Measurements from ENCODE around the gene TRPV6. TPM values are rescaled to one million over a fixed set of nuclear protein-coding genes. Genes with fewer than 3 reads are reported as not detected.

TRPV6 gene
- polyA plus RNA-seq, 3 donors = 0.44 TPM; not detected in 2

GRCh38 chr7:142874837-142875236, 10.7 kb downstream of the TRPV6 start:
- H3K4me2 ChIP-seq (replicated peaks; ENCODE audit: extremely low read depth, low read length, poor library complexity, severe bottlenecking) = no peak overlapping the region
- intact Hi-C loops (cut with micrococcal nuclease) = no loop called here
- no peak overlapping the region for H3K27ac ChIP-seq (ENCODE audit: low read depth in 1 of 2, low read length in 2 of 2)
- Mint-ChIP-seq H3K36me3 (peaks cover 10 to 25% of the 10 kb centered on the region in 2 donors), H3K27ac (no peak overlapping the region), H3K9me3 (peaks cover 0 to 3% (median 0%) of the 10 kb centered on the region in 7 donors), H3K4me1 (no peaks in the 10 kb centered on the region), H3K27me3 (ENCODE audit: low read depth in 3 of 3) (peaks cover 2 to 5% (median 4%) of the 10 kb centered on the region in 3 donors), H3K4me3 (no peak overlapping the region)
- 89% methylated on average over 4 of the region's 6 CpGs for WGBS (ENCODE audit: insufficient coverage)
- no peak overlapping the region for H3K9ac ChIP-seq (ENCODE audit: insufficient read depth, low read length, poor library complexity, severe bottlenecking)
- H3K36me3 ChIP-seq (replicated peaks in 1 of 2; ENCODE audit: control insufficient read depth in 1 of 2, insufficient read depth in 2 of 2, low read length in 2 of 2) = peaks cover 4 to 21% of the 10 kb centered on the region in 2 donors
- no peaks in the 10 kb centered on the region for H3K27me3 ChIP-seq (ENCODE audit: control insufficient read depth in 2 of 2, insufficient read depth in 2 of 2, low read length in 2 of 2)
- no peak overlapping the region for H2AFZ ChIP-seq (ENCODE audit: insufficient read depth, low read depth, low read length, poor library complexity, severe bottlenecking)
- no peaks in the 10 kb centered on the region for H3K9me3 ChIP-seq (replicated peaks in 1 of 2; ENCODE audit: control insufficient read depth in 1 of 2, insufficient read depth in 1 of 2, low read length in 2 of 2)
- no peaks in the 10 kb centered on the region for H4K20me1 ChIP-seq (ENCODE audit: insufficient read depth, low read length)
- TF ChIP-seq, protein P1, sequence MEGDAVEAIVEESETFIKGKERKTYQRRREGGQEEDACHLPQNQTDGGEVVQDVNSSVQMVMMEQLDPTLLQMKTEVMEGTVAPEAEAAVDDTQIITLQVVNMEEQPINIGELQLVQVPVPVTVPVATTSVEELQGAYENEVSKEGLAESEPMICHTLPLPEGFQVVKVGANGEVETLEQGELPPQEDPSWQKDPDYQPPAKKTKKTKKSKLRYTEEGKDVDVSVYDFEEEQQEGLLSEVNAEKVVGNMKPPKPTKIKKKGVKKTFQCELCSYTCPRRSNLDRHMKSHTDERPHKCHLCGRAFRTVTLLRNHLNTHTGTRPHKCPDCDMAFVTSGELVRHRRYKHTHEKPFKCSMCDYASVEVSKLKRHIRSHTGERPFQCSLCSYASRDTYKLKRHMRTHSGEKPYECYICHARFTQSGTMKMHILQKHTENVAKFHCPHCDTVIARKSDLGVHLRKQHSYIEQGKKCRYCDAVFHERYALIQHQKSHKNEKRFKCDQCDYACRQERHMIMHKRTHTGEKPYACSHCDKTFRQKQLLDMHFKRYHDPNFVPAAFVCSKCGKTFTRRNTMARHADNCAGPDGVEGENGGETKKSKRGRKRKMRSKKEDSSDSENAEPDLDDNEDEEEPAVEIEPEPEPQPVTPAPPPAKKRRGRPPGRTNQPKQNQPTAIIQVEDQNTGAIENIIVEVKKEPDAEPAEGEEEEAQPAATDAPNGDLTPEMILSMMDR (IDR thresholded peaks at IDR 0.05) = no peak
- no peak overlapping the region for H3K4me3 ChIP-seq (replicated peaks in 1 of 3; ENCODE audit: low read depth in 2 of 3, low read length in 3 of 3)
- H3K79me2 ChIP-seq (ENCODE audit: insufficient read depth, low read length) = no peaks in the 10 kb centered on the region
- no peak for DNase-seq
- H3K4me1 ChIP-seq (ENCODE audit: control insufficient read depth in 1 of 2, insufficient read depth in 2 of 2, low read length in 2 of 2) = no peaks in the 10 kb centered on the region

DNA sequence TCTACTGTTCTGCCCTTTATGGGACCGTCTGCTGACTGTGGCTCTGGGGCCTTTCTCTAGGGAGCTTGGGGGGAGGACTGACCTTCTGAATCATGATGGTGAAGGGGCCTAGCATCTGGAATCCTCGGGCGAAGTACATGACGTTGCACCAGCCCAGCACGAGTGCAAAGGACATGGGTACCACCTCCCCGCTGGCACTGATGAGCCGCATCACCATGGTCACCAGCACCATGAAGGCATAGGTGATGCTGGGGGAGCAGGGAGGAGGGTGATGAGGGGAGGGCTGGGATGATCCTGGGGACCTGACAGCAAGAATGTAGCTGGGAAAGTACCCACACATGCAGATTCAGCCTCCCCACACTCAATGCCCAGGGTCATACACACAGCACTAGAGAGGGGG, 11.1 kb downstream of the TRPV6 start:
- no peaks in the 10 kb centered on the region for H3K9me3 ChIP-seq (replicated peaks in 1 of 2; ENCODE audit: control insufficient read depth in 1 of 2, insufficient read depth in 1 of 2, low read length in 2 of 2)
- peaks cover 6 to 25% of the 10 kb centered on the region in 2 donors for H3K36me3 ChIP-seq (replicated peaks in 1 of 2; ENCODE audit: control insufficient read depth in 1 of 2, insufficient read depth in 2 of 2, low read length in 2 of 2)
- no peak overlapping the region for H3K4me3 ChIP-seq (replicated peaks in 1 of 3; ENCODE audit: low read depth in 2 of 3, low read length in 3 of 3)
- no peak overlapping the region for H2AFZ ChIP-seq (ENCODE audit: insufficient read depth, low read depth, low read length, poor library complexity, severe bottlenecking)
- H3K4me2 ChIP-seq (replicated peaks; ENCODE audit: extremely low read depth, low read length, poor library complexity, severe bottlenecking) = no peak overlapping the region
- H3K4me1 ChIP-seq (ENCODE audit: control insufficient read depth in 1 of 2, insufficient read depth in 2 of 2, low read length in 2 of 2) = no peaks in the 10 kb centered on the region
- H3K79me2 ChIP-seq (ENCODE audit: insufficient read depth, low read length) = no peaks in the 10 kb centered on the region
- H3K9ac ChIP-seq (ENCODE audit: insufficient read depth, low read length, poor library complexity, severe bottlenecking) = no peak overlapping the region
- peaks cover 2 to 5% (median 4%) of the 10 kb centered on the region in 3 donors for H3K27me3 Mint-ChIP-seq (ENCODE audit: low read depth in 3 of 3)
- no peak overlapping the region for H3K4me3 Mint-ChIP-seq
- WGBS (ENCODE audit: insufficient coverage) = 88% methylated on average over 5 of the region's 7 CpGs
- no peak overlapping the region for H3K27ac ChIP-seq (ENCODE audit: low read depth in 1 of 2, low read length in 2 of 2)
- H3K9me3 Mint-ChIP-seq = peaks cover 0 to 3% (median 0%) of the 10 kb centered on the region in 7 donors
- H3K36me3 Mint-ChIP-seq = peaks cover 14 to 27% of the 10 kb centered on the region in 2 donors
- DNase-seq = no peak
- H3K4me1 Mint-ChIP-seq = no peaks in the 10 kb centered on the region
- no peaks in the 10 kb centered on the region for H4K20me1 ChIP-seq (ENCODE audit: insufficient read depth, low read length)
- intact Hi-C loops (cut with micrococcal nuclease) = no loop called here
- no peak overlapping the region for H3K27ac Mint-ChIP-seq
- H3K27me3 ChIP-seq (ENCODE audit: control insufficient read depth in 2 of 2, insufficient read depth in 2 of 2, low read length in 2 of 2) = no peaks in the 10 kb centered on the region
- TF ChIP-seq, protein P1 (IDR thresholded peaks at IDR 0.05) = no peak

Data from CD14-positive monocyte (primary cell).